ENCODE results near the gene CYTH3. TPM values are rescaled to one million over a fixed set of nuclear protein-coding genes. Genes with fewer than 3 reads are reported as not detected.

The CYTH3 gene
- total RNA-seq, 2 experiments from 2014 or later, result 1.6 to 2.0 TPM

GRCh38 chr7:6172224-6172909 is 100.1 kb downstream of the CYTH3 start:
- POLR2A ChIA-PET, result no interaction called here
- CTCF ChIA-PET, result no interaction called here
- intact Hi-C loops (cut with micrococcal nuclease), result no loop called here
- no peak overlapping the region for H3K4me3 Mint-ChIP-seq
- H3K27me3 Mint-ChIP-seq, result no peaks in the 10 kb centered on the region
- H3K27ac Mint-ChIP-seq, result no peak overlapping the region
- no peaks in the 10 kb centered on the region for H3K9me3 Mint-ChIP-seq
- H3K36me3 Mint-ChIP-seq, result no peaks in the 10 kb centered on the region
- no peak for DNase-seq
- no peaks in the 10 kb centered on the region for H3K4me1 Mint-ChIP-seq (ENCODE audit: low read depth)

DNA sequence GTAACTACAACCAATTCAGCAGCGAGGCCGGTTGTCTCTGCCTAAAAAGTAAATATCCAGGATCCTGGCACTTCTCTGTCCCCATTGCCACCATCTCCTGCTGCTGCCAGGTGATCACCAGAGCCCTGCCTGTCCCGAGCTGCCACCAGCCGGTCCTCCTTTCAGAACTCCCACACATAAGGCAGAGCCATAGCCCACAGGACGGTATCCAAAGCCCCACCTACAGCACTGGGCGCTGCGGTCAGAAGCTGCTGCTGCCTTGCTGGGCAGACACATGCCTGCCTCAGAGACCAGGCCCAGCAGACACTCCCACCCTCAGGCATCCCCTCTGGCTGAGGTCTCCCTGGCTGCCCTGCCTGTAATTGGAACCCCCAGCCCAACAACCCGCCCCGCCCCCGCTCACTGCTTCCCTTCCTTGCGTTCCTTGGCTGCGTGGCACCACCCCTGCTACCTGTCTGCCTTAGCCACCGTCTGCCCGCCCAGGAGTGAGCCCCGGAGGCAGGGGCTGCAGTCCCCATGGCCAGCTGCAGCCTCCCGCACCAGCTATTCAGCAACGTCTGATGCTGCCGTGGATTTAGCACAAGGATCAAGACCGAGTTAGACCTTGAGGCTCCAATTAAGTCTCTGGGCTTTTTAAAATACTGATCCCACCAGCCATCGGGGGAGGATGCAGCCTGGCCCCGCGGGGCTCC is 100.7 kb downstream of the CYTH3 start:
- Mint-ChIP-seq H3K27ac (no peak overlapping the region), H3K36me3 (no peaks in the 10 kb centered on the region), H3K4me3 (no peak overlapping the region), H3K9me3 (no peaks in the 10 kb centered on the region), H3K27me3 (no peaks in the 10 kb centered on the region), H3K4me1 (ENCODE audit: low read depth) (no peaks in the 10 kb centered on the region)
- POLR2A ChIA-PET, result no interaction called here
- CTCF ChIA-PET, result interaction anchor here (1.0 kb wide), 1 partner anchor 152 kb away, joined by 3 read pairs; no protein-coding TSS in a partner anchor
- intact Hi-C loops (cut with micrococcal nuclease), result no loop called here
- no peak for DNase-seq

DNA sequence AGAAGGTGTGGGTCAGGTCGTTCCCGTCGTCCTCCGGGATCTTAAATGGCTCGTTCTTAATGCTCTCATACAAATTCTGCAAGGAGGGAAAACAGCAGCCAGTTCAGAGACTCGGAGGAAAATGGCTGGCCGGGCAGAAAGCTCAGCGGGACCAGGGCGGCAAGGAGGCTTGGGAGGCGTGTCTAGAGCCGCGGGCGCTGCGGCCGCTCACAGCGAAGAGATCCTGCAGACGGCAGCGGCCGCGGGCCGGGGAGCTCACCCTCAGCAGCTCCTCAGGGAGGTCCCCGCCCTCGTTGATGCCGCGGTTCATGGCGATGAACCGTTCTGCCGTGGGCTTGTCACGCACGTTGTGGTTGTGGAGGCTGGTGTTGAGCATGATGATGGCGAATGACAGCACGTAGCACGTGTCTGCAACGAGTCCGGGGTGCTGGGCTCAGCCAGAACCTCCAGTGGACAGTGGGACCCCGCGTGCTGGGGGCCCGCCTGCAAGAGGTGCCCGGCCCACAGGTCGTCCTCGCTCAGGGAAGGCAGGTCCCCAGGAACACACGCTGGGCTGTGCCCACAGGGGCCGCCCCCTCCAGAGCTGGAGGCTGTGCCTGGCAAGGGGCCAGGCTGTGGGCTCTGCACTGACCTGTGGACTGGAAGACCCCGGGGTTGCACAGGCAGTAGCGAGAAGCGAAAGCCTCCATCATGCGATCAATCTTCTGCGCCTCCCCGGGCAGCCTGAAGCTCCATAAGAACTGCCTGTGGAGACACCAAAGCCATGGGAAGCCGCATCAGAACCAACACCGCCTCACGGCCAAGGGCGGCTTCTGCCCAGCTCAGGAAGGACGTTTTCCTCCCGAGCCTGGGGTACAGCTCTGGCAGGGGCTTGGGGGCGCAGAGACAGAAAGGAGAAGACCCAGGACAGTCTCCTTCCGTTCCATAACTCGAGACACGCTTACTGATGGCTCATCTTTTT is 101.6 kb downstream of the CYTH3 start:
- no peaks in the 10 kb centered on the region for H3K27me3 Mint-ChIP-seq
- no peak overlapping the region for H3K4me3 Mint-ChIP-seq
- H3K9me3 Mint-ChIP-seq, result no peaks in the 10 kb centered on the region
- intact Hi-C loops (cut with micrococcal nuclease), result no loop called here
- ChIA-PET CTCF (interaction anchor here (1.0 kb wide), 1 partner anchor 153 kb away, joined by 3 read pairs; no protein-coding TSS in a partner anchor), POLR2A (no interaction called here)
- no peak for DNase-seq
- no peaks in the 10 kb centered on the region for H3K4me1 Mint-ChIP-seq (ENCODE audit: low read depth)
- H3K36me3 Mint-ChIP-seq, result no peaks in the 10 kb centered on the region
- no peak overlapping the region for H3K27ac Mint-ChIP-seq

GRCh38 chr7:6169805-6170520 is 102.5 kb downstream of the CYTH3 start:
- Mint-ChIP-seq H3K9me3 (no peaks in the 10 kb centered on the region), H3K27ac (no peak overlapping the region), H3K4me1 (ENCODE audit: low read depth) (no peaks in the 10 kb centered on the region), H3K36me3 (no peaks in the 10 kb centered on the region), H3K4me3 (no peak overlapping the region), H3K27me3 (no peaks in the 10 kb centered on the region)
- ChIA-PET POLR2A (no interaction called here), CTCF (no interaction called here)
- no peak for DNase-seq
- intact Hi-C loops (cut with micrococcal nuclease), result no loop called here

DNA sequence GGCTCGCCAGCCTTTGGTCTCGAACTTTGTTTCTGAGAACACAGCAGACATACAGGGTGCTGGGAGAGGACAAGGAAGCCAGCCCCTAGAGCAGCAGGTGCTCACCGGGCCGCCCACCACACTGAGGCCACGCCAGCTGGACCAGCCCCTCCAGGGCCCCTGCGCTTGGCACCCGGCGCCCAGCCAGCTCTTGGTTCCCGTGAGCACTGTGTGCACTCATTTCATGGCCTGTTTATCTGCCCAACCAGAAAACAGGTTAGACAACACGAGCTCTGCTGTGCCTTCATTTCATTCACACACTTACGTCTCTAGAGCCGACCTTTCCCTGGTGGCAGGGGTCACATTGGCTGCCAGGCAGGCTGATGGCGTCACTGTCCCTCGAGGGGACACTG is 104.0 kb downstream of the CYTH3 start:
- no peaks in the 10 kb centered on the region for H3K4me1 Mint-ChIP-seq (ENCODE audit: low read depth)
- CTCF ChIA-PET, result no interaction called here

GRCh38 chr7:6167587-6168476 is 104.6 kb downstream of the CYTH3 start:
- H3K27ac Mint-ChIP-seq, result no peak overlapping the region
- H3K27me3 Mint-ChIP-seq, result no peaks in the 10 kb centered on the region
- H3K4me1 Mint-ChIP-seq (ENCODE audit: low read depth), result no peaks in the 10 kb centered on the region
- no peaks in the 10 kb centered on the region for H3K36me3 Mint-ChIP-seq
- ChIA-PET POLR2A (no interaction called here), CTCF (no interaction called here)
- H3K4me3 Mint-ChIP-seq, result no peak overlapping the region
- intact Hi-C loops (cut with micrococcal nuclease), result no loop called here
- no peak for DNase-seq
- no peaks in the 10 kb centered on the region for H3K9me3 Mint-ChIP-seq

More for the DNA sequence above, 104.0 kb downstream of the CYTH3 start:
- no peak for DNase-seq
- intact Hi-C loops (cut with micrococcal nuclease), result no loop called here
- H3K27me3 Mint-ChIP-seq, result no peaks in the 10 kb centered on the region
- H3K4me3 Mint-ChIP-seq, result no peak overlapping the region
- no peaks in the 10 kb centered on the region for H3K9me3 Mint-ChIP-seq
- no peaks in the 10 kb centered on the region for H3K36me3 Mint-ChIP-seq
- no peak overlapping the region for H3K27ac Mint-ChIP-seq
- POLR2A ChIA-PET, result no interaction called here

DNA sequence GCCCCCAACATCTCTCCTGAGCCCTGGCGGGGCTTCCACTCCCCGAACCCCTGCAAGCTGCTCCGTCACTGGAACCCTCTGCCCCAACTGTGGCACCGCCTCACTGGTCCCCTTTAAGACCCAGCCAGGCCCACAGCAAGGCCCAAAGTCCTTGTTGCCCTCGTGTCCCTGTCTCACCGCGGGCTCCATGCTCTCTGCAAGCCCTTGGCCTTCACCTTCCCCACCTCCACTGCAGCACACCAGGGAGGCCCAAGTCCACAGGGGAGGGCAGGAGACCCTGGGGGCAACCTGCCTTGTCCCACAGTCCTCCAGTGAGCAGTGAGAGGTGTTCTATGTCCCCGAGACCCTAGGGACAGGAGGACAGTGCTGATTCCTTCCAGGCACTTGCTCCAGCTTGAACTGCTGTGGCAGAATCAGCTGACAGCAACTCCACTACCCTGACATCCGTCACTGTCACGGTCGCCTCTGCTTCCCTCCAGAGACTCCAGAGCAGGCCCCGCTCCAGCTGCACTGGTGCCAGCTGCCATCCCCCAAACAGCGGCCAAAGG is 105.3 kb downstream of the CYTH3 start:
- ChIA-PET POLR2A (no interaction called here), CTCF (interaction anchor here (1.2 kb wide), 1 partner anchor 155 kb away, joined by 4 read pairs; no protein-coding TSS in a partner anchor)
- no peaks in the 10 kb centered on the region for H3K27me3 Mint-ChIP-seq
- no peak overlapping the region for H3K27ac Mint-ChIP-seq
- H3K9me3 Mint-ChIP-seq, result no peaks in the 10 kb centered on the region
- H3K4me1 Mint-ChIP-seq (ENCODE audit: low read depth), result no peaks in the 10 kb centered on the region
- H3K4me3 Mint-ChIP-seq, result no peak overlapping the region
- intact Hi-C loops (cut with micrococcal nuclease), result no loop called here
- H3K36me3 Mint-ChIP-seq, result no peaks in the 10 kb centered on the region
- no peak for DNase-seq

- no peak for DNase-seq
- intact Hi-C loops (cut with micrococcal nuclease), result no loop called here
- POLR2A ChIA-PET, result no interaction called here
- CTCF ChIA-PET, result interaction anchor here (1.2 kb wide), 1 partner anchor 156 kb away, joined by 4 read pairs; no protein-coding TSS in a partner anchor
- Mint-ChIP-seq H3K4me3 (no peak overlapping the region), H3K4me1 (ENCODE audit: low read depth) (no peaks in the 10 kb centered on the region), H3K36me3 (peaks cover 3% of the 10 kb centered on the region), H3K27ac (no peak overlapping the region), H3K9me3 (no peaks in the 10 kb centered on the region), H3K27me3 (no peaks in the 10 kb centered on the region)
These were observed 106.0 kb downstream of the CYTH3 start for GRCh38 chr7:6166443-6166891.

GRCh38 chr7:6165521-6166320 is 106.7 kb downstream of the CYTH3 start:
- POLR2A ChIA-PET, result no interaction called here
- intact Hi-C loops (cut with micrococcal nuclease), result no loop called here
- DNase-seq, result no peak
- no peaks in the 10 kb centered on the region for H3K4me1 Mint-ChIP-seq (ENCODE audit: low read depth)
- peaks cover 4% of the 10 kb centered on the region for H3K36me3 Mint-ChIP-seq
- H3K9me3 Mint-ChIP-seq, result no peaks in the 10 kb centered on the region
- no peak overlapping the region for H3K27ac Mint-ChIP-seq
- H3K27me3 Mint-ChIP-seq, result no peaks in the 10 kb centered on the region
- CTCF ChIA-PET, result interaction anchor here (1.2 kb wide), 1 partner anchor 157 kb away, joined by 4 read pairs; no protein-coding TSS in a partner anchor
- no peak overlapping the region for H3K4me3 Mint-ChIP-seq

GRCh38 chr7:6165075-6165474 is 107.3 kb downstream of the CYTH3 start:
- Mint-ChIP-seq H3K27me3 (no peaks in the 10 kb centered on the region), H3K27ac (no peak overlapping the region), H3K4me1 (ENCODE audit: low read depth) (no peaks in the 10 kb centered on the region), H3K9me3 (no peaks in the 10 kb centered on the region), H3K4me3 (no peak overlapping the region), H3K36me3 (peaks cover 4% of the 10 kb centered on the region)
- intact Hi-C loops (cut with micrococcal nuclease), result no loop called here
- CTCF ChIA-PET, result interaction anchor here (1.1 kb wide), 1 partner anchor 158 kb away, joined by 3 read pairs; no protein-coding TSS in a partner anchor
- POLR2A ChIA-PET, result no interaction called here
- no peak for DNase-seq
